ENCODE data around the gene ATP11A. TPM values are rescaled to one million over a fixed set of nuclear protein-coding genes. Genes with fewer than 3 reads are reported as not detected.
A peak's percentile ranks its signal among the peaks of the same experiment; 100 is the strongest.

Gene ATP11A
- total RNA-seq, 1 experiment from 2014 or later = 232 TPM

DNA sequence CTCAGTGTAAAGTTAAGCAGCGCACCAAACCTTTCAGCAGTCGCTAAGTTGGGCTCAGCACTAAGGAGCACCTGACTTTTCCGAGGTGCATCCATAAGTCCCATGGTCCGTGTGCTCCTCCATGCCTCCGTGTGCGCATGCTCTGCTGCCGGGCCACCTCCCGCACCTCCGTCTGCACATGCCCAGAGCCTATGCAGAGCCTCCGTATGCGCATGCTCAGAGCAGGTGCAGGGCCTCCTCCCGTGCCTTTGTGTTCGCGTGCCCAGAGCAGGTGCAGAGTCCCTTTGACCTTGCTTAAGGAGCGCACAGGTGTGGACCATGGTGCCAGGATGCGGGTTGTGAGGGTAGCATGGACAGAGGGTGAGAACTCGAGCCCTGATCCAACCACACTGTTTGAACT lies 46.0 kb downstream of the ATP11A start:
- H3K4me1 ChIP-seq = peaks cover 22% of the 10 kb centered on the region
- CTCF ChIA-PET = no interaction called here
- H3K9me3 ChIP-seq = no peaks in the 10 kb centered on the region
- no peak overlapping the region for H3K27ac Mint-ChIP-seq (ENCODE audit: unreplicated experiment)
- DNase-seq = no peak
- peaks cover 28% of the 10 kb centered on the region for H3K4me1 Mint-ChIP-seq (ENCODE audit: low read depth, unreplicated experiment)
- intact Hi-C loops (cut with micrococcal nuclease; ENCODE audit: unreplicated experiment) = no loop called here
- H3K27me3 Mint-ChIP-seq (ENCODE audit: insufficient read depth, unreplicated experiment) = no peaks in the 10 kb centered on the region
- no peak overlapping the region for H3K4me3 ChIP-seq (ENCODE audit: low read depth, low read length)
- H3K9me3 Mint-ChIP-seq (ENCODE audit: unreplicated experiment) = no peaks in the 10 kb centered on the region
- POLR2A ChIA-PET = no interaction called here
- H3K36me3 Mint-ChIP-seq (ENCODE audit: insufficient read depth, unreplicated experiment) = peaks cover 46% of the 10 kb centered on the region
- BruUV-seq (replicated peaks) = no TSS peak
- H3K27me3 ChIP-seq (replicated peaks; ENCODE audit: control insufficient read depth, insufficient read depth, low read length) = no peaks in the 10 kb centered on the region
- H3K4me3 Mint-ChIP-seq (ENCODE audit: unreplicated experiment) = no peak overlapping the region
- TF ChIP-seq, protein P1, sequence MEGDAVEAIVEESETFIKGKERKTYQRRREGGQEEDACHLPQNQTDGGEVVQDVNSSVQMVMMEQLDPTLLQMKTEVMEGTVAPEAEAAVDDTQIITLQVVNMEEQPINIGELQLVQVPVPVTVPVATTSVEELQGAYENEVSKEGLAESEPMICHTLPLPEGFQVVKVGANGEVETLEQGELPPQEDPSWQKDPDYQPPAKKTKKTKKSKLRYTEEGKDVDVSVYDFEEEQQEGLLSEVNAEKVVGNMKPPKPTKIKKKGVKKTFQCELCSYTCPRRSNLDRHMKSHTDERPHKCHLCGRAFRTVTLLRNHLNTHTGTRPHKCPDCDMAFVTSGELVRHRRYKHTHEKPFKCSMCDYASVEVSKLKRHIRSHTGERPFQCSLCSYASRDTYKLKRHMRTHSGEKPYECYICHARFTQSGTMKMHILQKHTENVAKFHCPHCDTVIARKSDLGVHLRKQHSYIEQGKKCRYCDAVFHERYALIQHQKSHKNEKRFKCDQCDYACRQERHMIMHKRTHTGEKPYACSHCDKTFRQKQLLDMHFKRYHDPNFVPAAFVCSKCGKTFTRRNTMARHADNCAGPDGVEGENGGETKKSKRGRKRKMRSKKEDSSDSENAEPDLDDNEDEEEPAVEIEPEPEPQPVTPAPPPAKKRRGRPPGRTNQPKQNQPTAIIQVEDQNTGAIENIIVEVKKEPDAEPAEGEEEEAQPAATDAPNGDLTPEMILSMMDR (IDR thresholded peaks at IDR 0.05; ENCODE audit: insufficient read depth in 1 of 2, low read depth in 1 of 2, low read length in 1 of 2, severe bottlenecking in 1 of 2, unreplicated experiment in 1 of 2) = no peak
- H3K36me3 ChIP-seq (ENCODE audit: control insufficient read depth, insufficient read depth, low read length) = no peaks in the 10 kb centered on the region; the same call in none of the 2 replicates

DNA sequence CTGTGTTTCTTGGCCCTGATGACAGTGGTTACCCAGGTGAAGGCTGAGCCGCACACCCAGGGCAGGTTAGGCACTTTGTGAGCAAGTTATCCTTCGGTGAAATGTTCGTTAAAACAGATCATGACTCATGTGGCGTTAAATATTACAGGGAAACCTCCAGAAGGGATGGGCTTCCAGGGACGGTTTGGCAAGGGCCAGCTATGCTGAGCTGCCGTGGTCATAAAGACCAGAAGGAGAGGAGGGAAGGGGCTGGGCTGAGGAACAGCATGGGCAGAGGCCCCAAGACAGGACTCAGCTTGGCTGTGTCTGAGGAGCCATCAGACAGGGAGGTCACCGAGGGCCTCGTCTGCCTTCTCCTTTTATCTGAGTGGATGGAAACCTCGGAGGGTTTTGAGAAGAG lies 47.5 kb downstream of the ATP11A start:
- BruUV-seq (replicated peaks) = no TSS peak
- POLR2A ChIA-PET = no interaction called here
- TF ChIP-seq, protein P1 (IDR thresholded peaks at IDR 0.05; ENCODE audit: insufficient read depth in 1 of 2, low read depth in 1 of 2, low read length in 1 of 2, severe bottlenecking in 1 of 2, unreplicated experiment in 1 of 2) = no peak
- CTCF ChIA-PET = no interaction called here
- peaks cover 45% of the 10 kb centered on the region for H3K36me3 Mint-ChIP-seq (ENCODE audit: insufficient read depth, unreplicated experiment)
- Histone ChIP-seq H3K4me1 (peaks cover 19% of the 10 kb centered on the region), H3K36me3 (ENCODE audit: control insufficient read depth, insufficient read depth, low read length) (no peaks in the 10 kb centered on the region; the same call in none of the 2 replicates), H3K9me3 (no peaks in the 10 kb centered on the region), H3K4me3 (ENCODE audit: low read depth, low read length) (no peak overlapping the region), H3K27me3 (replicated peaks; ENCODE audit: control insufficient read depth, insufficient read depth, low read length) (no peaks in the 10 kb centered on the region)
- H3K4me1 Mint-ChIP-seq (ENCODE audit: low read depth, unreplicated experiment) = peaks cover 23% of the 10 kb centered on the region
- no peak overlapping the region for H3K4me3 Mint-ChIP-seq (ENCODE audit: unreplicated experiment)
- H3K9me3 Mint-ChIP-seq (ENCODE audit: unreplicated experiment) = no peaks in the 10 kb centered on the region
- DNase-seq = no peak
- peak overlapping the region; percentile 47 for H3K27ac Mint-ChIP-seq (ENCODE audit: unreplicated experiment)
- H3K27me3 Mint-ChIP-seq (ENCODE audit: insufficient read depth, unreplicated experiment) = no peaks in the 10 kb centered on the region
- intact Hi-C loops (cut with micrococcal nuclease; ENCODE audit: unreplicated experiment) = no loop called here

DNA sequence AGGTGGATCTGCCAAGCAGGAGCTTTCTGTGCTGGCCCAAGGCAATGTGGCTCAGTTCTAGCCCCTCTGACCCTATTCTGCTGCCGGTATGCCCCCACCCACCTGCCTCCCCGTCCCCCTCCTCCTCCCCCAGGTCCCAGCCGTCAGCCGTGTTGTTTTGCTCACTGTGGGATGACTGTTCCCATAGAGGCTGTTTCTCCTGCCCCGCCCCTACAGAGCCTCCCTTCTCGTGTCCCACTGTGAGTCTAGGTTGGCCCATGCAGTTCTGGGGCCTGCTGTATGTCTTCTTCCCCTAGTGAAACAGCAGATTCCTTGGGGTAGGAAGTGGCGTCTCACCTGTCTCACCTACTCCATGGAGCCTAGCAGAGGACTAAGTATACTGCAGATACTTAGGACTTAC lies 48.8 kb downstream of the ATP11A start:
- BruUV-seq (replicated peaks) = no TSS peak
- no peaks in the 10 kb centered on the region for H3K27me3 ChIP-seq (replicated peaks; ENCODE audit: control insufficient read depth, insufficient read depth, low read length)
- H3K36me3 ChIP-seq (ENCODE audit: control insufficient read depth, insufficient read depth, low read length) = no peaks in the 10 kb centered on the region; the same call in none of the 2 replicates
- H3K9me3 ChIP-seq = no peaks in the 10 kb centered on the region
- intact Hi-C loops (cut with micrococcal nuclease; ENCODE audit: unreplicated experiment) = no loop called here
- peaks cover 21% of the 10 kb centered on the region for H3K4me1 Mint-ChIP-seq (ENCODE audit: low read depth, unreplicated experiment)
- TF ChIP-seq, protein P1 (IDR thresholded peaks at IDR 0.05; ENCODE audit: insufficient read depth in 1 of 2, low read depth in 1 of 2, low read length in 1 of 2, severe bottlenecking in 1 of 2, unreplicated experiment in 1 of 2) = no peak
- ChIA-PET POLR2A (no interaction called here), CTCF (no interaction called here)
- no peak for DNase-seq
- H3K4me1 ChIP-seq = peaks cover 6% of the 10 kb centered on the region
- H3K9me3 Mint-ChIP-seq (ENCODE audit: unreplicated experiment) = no peaks in the 10 kb centered on the region
- H3K36me3 Mint-ChIP-seq (ENCODE audit: insufficient read depth, unreplicated experiment) = peaks cover 44% of the 10 kb centered on the region
- H3K4me3 Mint-ChIP-seq (ENCODE audit: unreplicated experiment) = no peak overlapping the region
- no peak overlapping the region for H3K27ac Mint-ChIP-seq (ENCODE audit: unreplicated experiment)
- H3K4me3 ChIP-seq (ENCODE audit: low read depth, low read length) = no peak overlapping the region
- H3K27me3 Mint-ChIP-seq (ENCODE audit: insufficient read depth, unreplicated experiment) = no peaks in the 10 kb centered on the region

Measured in Caco-2 (cell line).